Measurements from ENCODE around the gene PID1.

PID1 gene

GRCh38 chr2:229270551-229271410 is at the start of gene PID1:
Gene PID1 (minus strand): TSS chr2:229271287. CDS start chr2:229271043, 244 bp downstream.
- DNase-seq (ENCODE audit: low read depth in 2 of 2) = no peak

GRCh38 chr2:229319558-229319957 is 48.5 kb upstream of the PID1 start:
- no peak for DNase-seq (ENCODE audit: low read depth in 2 of 2)

GRCh38 chr2:229314117-229314516 is 43.0 kb upstream of the PID1 start:
- DNase-seq (ENCODE audit: low read depth in 2 of 2) = no peak

- DNase-seq (ENCODE audit: low read depth in 2 of 2) = peak; percentile 6 to 9
Observed at GRCh38 chr2:229313591-229313990, 42.5 kb upstream of the PID1 start.

- no peak for DNase-seq (ENCODE audit: low read depth in 2 of 2)
Observed at GRCh38 chr2:229301237-229301636, 30.1 kb upstream of the PID1 start.

- no peak for DNase-seq (ENCODE audit: low read depth in 2 of 2)
Observed at GRCh38 chr2:229300790-229301189, 29.7 kb upstream of the PID1 start.

- DNase-seq (ENCODE audit: low read depth in 2 of 2) = no peak
Observed at GRCh38 chr2:229300371-229300770, 29.3 kb upstream of the PID1 start.

- DNase-seq (ENCODE audit: low read depth in 2 of 2) = no peak
Observed at GRCh38 chr2:229297247-229297646, 26.2 kb upstream of the PID1 start.

GRCh38 chr2:229296536-229296935 is 25.4 kb upstream of the PID1 start:
- DNase-seq (ENCODE audit: low read depth in 2 of 2) = no peak

GRCh38 chr2:229296016-229296415 is 24.9 kb upstream of the PID1 start:
- no peak for DNase-seq (ENCODE audit: low read depth in 2 of 2)

- no peak for DNase-seq (ENCODE audit: low read depth in 2 of 2)
Observed at GRCh38 chr2:229287823-229288222, 16.7 kb upstream of the PID1 start.

GRCh38 chr2:229282758-229283546 is 11.9 kb upstream of the PID1 start:
- DNase-seq (ENCODE audit: low read depth in 2 of 2) = peak; percentile 57 to 69

GRCh38 chr2:229279516-229279915 is 8.4 kb upstream of the PID1 start:
- no peak for DNase-seq (ENCODE audit: low read depth in 2 of 2)

- DNase-seq (ENCODE audit: low read depth in 2 of 2) = no peak
Observed at GRCh38 chr2:229275506-229275905, 4.4 kb upstream of the PID1 start.

GRCh38 chr2:229273723-229274338 is 2.7 kb upstream of the PID1 start:
- DNase-seq (ENCODE audit: low read depth in 2 of 2) = peak; percentile 53 to 64

GRCh38 chr2:229273006-229273722 is 2.1 kb upstream of the PID1 start:
- DNase-seq (ENCODE audit: low read depth in 2 of 2) = no peak

GRCh38 chr2:229269941-229270340 is 1.1 kb downstream of the PID1 start:
- no peak for DNase-seq (ENCODE audit: low read depth in 2 of 2)

- no peak for DNase-seq (ENCODE audit: low read depth in 2 of 2)
Observed at GRCh38 chr2:229269146-229269545, 1.9 kb downstream of the PID1 start.

- DNase-seq (ENCODE audit: low read depth in 2 of 2) = no peak
Observed at GRCh38 chr2:229268626-229269025, 2.5 kb downstream of the PID1 start.

GRCh38 chr2:229267080-229267479 is 4.0 kb downstream of the PID1 start:
- DNase-seq (ENCODE audit: low read depth in 2 of 2) = no peak

- no peak for DNase-seq (ENCODE audit: low read depth in 2 of 2)
Observed at GRCh38 chr2:229265727-229266126, 5.4 kb downstream of the PID1 start.

- no peak for DNase-seq (ENCODE audit: low read depth in 2 of 2)
Observed at GRCh38 chr2:229261599-229261998, 9.5 kb downstream of the PID1 start.

Data from fibroblast of skin of left biceps (primary cell).